ENCODE measurements around the gene LTBP4.
A peak's percentile ranks its signal among the peaks of the same experiment; 100 is the strongest.

- TF ChIP-seq CTCF (IDR thresholded peaks at IDR 0.05): peak; percentile 87 to 94 (median 93)
- no peak for TF ChIP-seq POLR2A (IDR thresholded peaks at IDR 0.05)
Measured at GRCh38 chr19:40598121-40598917, 2.9 kb upstream of the LTBP4 start.
